Activated effector memory CD4-positive, alpha-beta T cell treated with Interleukin-2 at 50 U/mL for 16 hours (primary cell): ENCODE data around the gene DIO3.

ENCODE experiments used
- DNase-seq: peaks from one replicate; pipeline ENCODE4 v3.0.0-alpha.2; 2020

DIO3 gene

DNA sequence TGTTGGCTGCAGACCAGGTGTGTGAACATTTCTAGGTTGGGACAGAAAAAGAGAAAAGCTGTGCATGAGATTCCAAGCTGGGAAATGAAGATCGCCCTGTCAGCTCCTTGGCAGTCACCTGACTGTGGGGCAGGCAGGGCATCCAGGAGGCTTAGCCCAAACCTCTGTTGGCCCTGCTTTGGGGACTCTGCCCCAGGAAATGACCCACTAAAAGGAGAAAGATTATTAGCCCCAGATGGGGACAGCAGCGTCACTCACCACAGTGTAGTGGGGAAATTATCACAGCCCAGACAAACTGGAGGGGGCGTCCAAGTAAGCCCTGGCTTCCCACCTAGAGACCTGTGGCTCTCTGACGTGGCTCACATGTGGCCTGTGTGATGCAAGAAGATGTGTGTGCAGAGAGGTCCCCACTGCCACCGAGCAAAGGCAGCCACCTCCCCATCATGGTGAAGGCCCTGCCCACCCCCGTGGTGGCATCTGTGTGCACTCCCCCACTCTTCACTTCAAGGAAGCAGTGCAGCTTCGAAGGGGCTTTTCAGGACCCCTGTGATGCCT lies 39.1 kb downstream of the DIO3 start:
- DNase-seq: no peak

DNA sequence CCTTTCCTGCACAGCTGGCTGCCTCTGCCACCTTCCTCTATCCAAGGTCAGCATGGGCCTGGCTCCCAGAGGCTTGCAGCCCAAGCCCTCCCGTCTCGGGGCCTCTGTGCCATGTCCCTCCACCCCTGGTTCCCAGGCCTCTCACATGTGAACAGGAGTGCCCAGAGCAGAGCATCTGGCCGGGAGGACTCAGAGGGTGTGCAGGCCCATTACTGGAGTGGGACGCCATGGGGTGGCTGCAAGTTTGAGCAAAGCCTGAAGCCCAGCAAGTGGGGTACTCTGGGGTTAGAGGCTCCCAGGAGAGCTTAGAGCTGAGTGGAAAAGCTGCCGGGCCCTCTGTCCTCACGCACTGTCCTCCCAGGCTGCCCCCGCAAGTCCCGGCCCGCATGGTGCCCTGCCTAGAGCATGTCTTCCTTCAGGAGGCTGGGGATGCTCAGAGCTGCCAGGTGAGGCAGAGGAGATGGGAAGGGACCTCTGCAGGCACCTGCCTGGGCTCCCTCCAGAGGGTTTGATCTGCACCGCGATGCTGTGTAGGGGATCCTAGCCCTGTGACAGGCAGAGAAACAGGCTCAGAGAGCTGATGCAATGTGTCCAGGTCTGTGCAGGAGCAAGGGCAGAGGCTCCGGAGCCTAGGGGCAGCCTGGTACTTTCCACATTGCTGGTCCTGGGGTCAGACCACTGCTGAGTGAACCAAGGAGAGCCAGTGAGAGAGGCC lies 39.8 kb downstream of the DIO3 start:
- no peak for DNase-seq

DNA sequence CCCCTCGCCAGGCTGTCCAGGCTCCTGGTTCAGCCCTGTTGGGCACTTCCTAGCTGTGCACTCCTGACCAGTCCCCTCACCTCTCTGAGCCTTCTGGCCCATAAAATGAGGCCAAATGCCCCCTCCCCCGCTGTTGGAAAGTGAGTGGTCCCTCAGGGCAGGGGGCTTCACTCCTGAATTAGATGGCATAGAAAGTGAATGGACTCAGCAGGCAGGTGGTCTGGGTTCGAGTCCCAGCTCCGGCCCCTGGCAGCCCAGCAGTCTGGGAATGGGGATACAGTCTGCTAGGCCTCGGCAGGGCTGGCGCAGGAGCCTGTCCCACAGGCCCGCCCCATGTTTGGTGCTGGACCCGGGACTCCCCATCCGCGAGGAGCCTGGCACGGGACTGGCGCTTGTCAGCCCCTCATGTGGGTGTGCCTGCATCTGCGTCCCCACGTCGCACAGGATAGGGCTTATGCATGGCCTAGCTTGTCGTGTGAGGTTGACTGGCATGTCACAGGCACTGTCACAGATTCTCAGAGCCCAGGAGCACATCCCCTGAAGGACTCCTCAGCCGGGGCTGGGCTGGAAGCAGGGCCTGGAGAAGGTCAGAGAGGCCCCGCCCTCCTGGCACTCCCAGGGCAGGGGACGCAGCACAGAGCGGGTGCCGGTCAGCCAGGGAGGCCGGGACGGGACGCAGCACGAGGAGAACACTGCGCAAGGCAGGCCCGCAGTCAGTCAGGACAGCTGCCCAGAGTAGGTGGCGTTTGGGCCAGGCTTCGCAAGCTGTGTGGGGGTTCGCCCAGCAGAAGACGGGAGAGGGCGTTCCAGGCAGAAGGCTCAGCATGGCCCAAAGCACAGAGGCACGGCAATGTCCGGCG lies 40.5 kb downstream of the DIO3 start:
- no peak for DNase-seq

DNA sequence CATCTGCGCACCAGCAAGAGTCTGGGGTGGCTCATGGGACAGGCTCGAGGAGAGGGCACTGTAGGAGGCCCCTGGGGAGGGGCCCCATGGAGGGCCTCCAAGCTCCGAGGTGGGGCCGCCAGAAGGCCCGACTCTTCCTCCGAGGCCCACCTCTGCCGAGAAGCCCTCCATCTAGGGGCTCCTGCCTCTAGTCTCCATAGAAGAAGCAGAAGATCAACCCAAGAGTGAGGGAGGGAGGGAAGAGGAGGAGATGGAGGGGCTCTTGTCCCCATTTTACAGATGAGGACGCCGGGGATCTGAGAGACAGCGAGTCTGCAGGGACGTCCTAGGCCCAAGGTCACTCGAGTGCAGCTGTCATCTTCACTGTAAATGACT lies 41.2 kb downstream of the DIO3 start:
- no peak for DNase-seq

DNA sequence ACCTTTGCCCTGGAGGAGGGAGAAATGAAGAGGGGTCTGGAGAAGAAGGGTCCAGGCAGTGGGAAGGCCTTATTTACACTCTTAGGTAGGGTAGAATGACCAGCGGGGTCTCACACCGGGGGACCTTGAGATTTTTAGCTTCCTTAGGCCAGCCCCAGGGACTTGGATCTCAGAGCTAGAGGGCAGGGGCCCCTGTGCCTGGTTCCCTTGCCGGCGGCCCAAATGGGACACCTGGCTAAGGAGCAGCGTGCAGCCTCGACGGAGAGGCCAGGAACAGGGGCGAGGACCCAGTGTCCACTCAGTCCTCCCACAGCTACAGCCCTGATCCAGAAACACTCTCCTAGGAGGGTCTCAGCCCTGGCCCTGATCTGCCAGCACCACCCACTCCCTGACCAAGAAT lies 41.8 kb downstream of the DIO3 start:
- DNase-seq: no peak

DNA sequence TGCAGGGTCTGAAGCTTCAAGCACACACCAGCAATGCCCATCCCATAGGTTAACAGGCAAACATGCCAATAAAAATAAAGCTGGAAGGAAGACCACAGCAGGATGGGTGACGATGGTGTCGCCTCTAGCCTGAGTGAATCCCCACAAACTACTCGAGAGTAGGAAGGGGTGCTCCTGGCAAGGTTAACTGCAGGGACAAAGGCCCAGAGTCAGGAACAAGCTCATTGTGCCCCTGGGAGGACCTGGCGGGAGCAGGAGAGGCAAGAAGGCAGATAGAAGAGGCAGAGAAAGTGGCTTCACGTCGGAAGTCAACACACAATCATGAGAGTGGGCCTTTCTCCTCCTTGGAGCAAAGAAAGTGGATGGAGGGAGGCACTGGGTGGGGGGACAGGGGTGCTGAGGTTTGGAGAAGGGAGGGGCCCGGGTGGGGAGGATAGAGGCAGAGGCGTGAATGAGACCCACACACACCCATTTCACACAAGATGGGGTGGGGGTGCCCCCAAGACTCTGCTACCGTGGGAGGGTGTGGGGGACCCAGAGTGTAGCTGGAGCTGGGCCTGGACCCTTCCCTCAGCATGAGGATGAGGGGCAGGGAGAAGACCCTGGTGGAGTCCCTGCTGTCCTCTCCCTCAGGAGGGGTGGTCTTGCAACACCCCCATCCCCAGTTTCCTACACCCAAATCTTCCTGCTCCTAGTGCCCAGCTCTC lies 43.1 kb downstream of the DIO3 start:
- DNase-seq: no peak

DNA sequence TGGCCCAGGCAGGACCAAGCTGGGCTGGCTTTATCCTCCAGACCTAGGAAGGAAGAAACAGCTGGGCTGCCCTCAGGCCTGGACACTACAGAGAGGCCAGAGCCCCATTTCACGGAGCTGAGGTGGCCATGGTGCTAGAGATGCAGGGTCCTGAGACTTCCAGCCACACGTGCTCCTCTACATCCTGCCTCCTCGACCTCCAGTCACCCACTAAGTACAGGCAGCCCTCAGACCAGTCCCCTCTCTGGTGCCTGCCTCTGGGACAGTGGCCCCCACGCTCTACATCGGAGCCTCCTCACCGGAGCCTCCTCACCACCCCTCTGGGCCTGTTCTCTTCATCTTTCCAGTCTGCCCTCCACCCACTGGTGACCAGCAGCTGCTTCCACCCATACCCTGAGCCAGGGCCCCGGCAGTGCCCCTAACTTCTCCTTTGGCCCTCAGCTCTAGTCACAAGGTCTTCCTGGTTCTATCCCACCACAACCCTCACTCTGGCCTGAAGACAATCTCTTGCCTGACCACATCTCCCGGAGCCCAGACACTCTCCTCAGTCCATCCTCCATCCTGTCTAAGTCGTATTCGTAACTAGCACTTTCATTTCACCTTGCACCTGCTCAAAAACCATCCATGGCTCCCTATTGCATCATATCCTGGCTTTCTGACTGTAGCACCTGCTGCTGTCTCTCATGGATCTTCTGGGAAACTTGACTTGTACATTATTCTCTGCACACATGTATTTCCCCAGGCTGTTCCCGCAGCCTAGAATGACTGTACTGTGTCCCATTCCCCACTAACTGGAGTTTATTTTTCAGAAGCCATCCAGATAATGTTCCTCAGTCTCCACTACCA lies 43.9 kb downstream of the DIO3 start:
- no peak for DNase-seq

DNA sequence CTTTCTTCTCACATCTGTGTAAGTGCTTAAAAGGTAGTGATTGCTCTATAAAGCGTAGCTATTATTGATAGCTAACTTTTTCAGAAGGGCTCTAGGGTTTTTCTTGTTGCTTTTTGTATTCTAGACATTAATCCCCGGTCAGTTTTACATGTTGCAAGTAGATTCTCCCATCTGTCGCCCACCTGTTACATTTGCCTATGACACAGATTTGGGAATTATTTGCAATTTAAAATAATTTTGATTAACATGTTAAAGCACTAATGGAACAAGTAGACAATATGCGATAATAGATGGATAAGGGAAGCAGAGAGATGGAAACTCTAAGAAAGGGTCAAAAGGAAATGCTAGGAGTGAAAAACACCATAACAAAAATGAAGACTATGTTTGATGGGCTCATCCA lies 44.5 kb downstream of the DIO3 start:
- DNase-seq: no peak
